A673 (cell line): ENCODE results near the gene UBE2J1. TPM values are rescaled to one million over a fixed set of nuclear protein-coding genes. Genes with fewer than 3 reads are reported as not detected.

Source experiments
- BruUV-seq: library from RNA; stranded (reverse); fragments of 400-500 nt; replicated peaks from 2 replicates; lab custom pipeline; 2021; lab: Mats Ljungman, UMichigan
- CTCF ChIA-PET: fragments of 300-600 bp; sonication (Branson Sonifier 250); formaldehyde crosslinking; loops from one replicate; lab custom pipeline; 2022; ENCODE audit warnings: antibody characterized with exemption; lab: Charles Lee
- POLR2A ChIA-PET: fragments of 300-600 bp; sonication (Branson Sonifier 250); formaldehyde crosslinking; loops from one replicate; lab custom pipeline; 2022; ENCODE audit warnings: antibody characterized with exemption; ENCODE audit not compliant: low non-redundant PET; lab: Charles Lee
- DNase-seq: peaks from one replicate; pipeline ENCODE4 v3.0.0-alpha.2; 2015; ENCODE audit warnings: low spot score
- H3K27ac ChIP-seq: fragments of 200-600 bp; sonication (generic); 2 replicates; pipeline ENCODE4 v1.5.1; 2016; ENCODE audit warnings: mixed run types, low read depth, mild to moderate bottlenecking, mixed read lengths, antibody characterized with exemption, low read length; ENCODE audit not compliant: poor library complexity, severe bottlenecking
- H3K27me3 ChIP-seq: fragments of 200-600 bp; sonication (generic); replicated peaks from 2 replicates; pipeline ENCODE4 v1.6.1; 2017; ENCODE audit warnings: mixed run types, low read depth, mild to moderate bottlenecking, mixed read lengths, antibody characterized with exemption, low read length; ENCODE audit not compliant: insufficient read depth, poor library complexity
- H3K36me3 ChIP-seq: fragments of 200-600 bp; sonication (generic); 2 replicates; pipeline ENCODE4 v1.6.1; 2016; ENCODE audit warnings: mixed run types, mild to moderate bottlenecking, mixed read lengths, antibody characterized with exemption, low read length; ENCODE audit not compliant: insufficient read depth, poor library complexity, severe bottlenecking
- H3K4me1 ChIP-seq: fragments of 200-600 bp; sonication (generic); 2 replicates; pipeline ENCODE4 v1.6.1; 2017; ENCODE audit warnings: mixed run types, mild to moderate bottlenecking, mixed read lengths, antibody characterized with exemption, low read length; ENCODE audit not compliant: insufficient read depth, poor library complexity, severe bottlenecking
- H3K4me3 ChIP-seq: fragments of 200-600 bp; sonication (generic); 2 replicates; pipeline ENCODE4 v1.5.1; 2016; ENCODE audit warnings: low read depth, mixed run types, mild to moderate bottlenecking, mixed read lengths, low read length; ENCODE audit not compliant: poor library complexity, severe bottlenecking
- H3K9me3 ChIP-seq: fragments of 200-600 bp; sonication (generic); 2 replicates; pipeline ENCODE4 v1.6.1; 2016; ENCODE audit warnings: mixed run types, low read depth, mild to moderate bottlenecking, mixed read lengths, antibody characterized with exemption, low read length; ENCODE audit not compliant: poor library complexity, severe bottlenecking
- EZH2 ChIP-seq: fragments of 200-600 bp; sonication (generic); IDR thresholded peaks from 2 replicates; pipeline ENCODE4 v1.6.1; 2017; ENCODE audit warnings: borderline replicate concordance, low read depth, mild to moderate bottlenecking, mixed read lengths, antibody characterized with exemption, low read length; ENCODE audit not compliant: poor library complexity, severe bottlenecking
- intact Hi-C: fragments of 100-400 bp; cut with micrococcal nuclease; formaldehyde crosslinking; loops from one replicate; pipeline ENCODE4 v1.10.0; 2022; ENCODE audit not compliant: unreplicated experiment
- total RNA-seq: library from RNA; stranded (reverse); gene quantifications from 2 replicates; pipeline ENCODE4 v1.2.3, GENCODE V29; 2021
- TF ChIP-seq, protein P1 (sequence below): fragments of 300-800, 200-600 bp; sonication (generic); conservative IDR thresholded peaks from 2 replicates; pipeline ENCODE4 v1.5.1; 2017; ENCODE audit warnings: low read depth, mild to moderate bottlenecking, antibody characterized with exemption, low read length, moderate library complexity, mixed read lengths

UBE2J1 gene
- total RNA-seq, 1 experiment from 2014 or later = 36.1 TPM

DNA sequence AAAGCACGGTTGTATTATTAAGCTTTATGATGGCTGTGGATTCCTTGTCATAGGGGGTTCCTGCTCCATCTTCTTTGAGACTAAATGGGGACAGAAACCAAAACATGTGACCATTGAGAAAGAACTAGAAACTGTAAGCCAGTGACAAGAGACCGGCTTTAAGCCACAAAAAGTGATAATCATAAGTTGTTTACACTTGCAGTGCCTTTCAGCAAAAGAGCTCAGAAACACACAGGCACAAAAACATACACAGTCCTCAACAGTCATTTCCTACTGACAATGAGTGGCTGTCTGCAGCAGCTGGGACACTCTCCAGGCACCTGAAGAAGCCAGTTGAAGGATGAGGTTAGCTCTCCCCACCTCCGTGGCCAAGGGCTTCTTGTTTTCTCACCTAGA is 20.0 kb upstream of the UBE2J1 start:
- no peaks in the 10 kb centered on the region for H3K27me3 ChIP-seq
- DNase-seq = no peak
- no peak overlapping the region for H3K27ac ChIP-seq
- no TSS peak for BruUV-seq
- H3K4me3 ChIP-seq = no peak overlapping the region
- ChIA-PET CTCF (interaction anchor here (0.5 to 2.1 kb wide), 10 partner anchors 10 to 915 kb away, joined by 3 to 12 read pairs (median 4); partner anchors contain the start of genes LYRM2 and UBE2J1), POLR2A (no interaction called here)
- H3K4me1 ChIP-seq = peaks cover 10% of the 10 kb centered on the region
- intact Hi-C loops = no loop called here
- H3K36me3 ChIP-seq = no peaks in the 10 kb centered on the region
- no peaks in the 10 kb centered on the region for H3K9me3 ChIP-seq
- no peak for TF ChIP-seq EZH2
- TF ChIP-seq, protein P1, sequence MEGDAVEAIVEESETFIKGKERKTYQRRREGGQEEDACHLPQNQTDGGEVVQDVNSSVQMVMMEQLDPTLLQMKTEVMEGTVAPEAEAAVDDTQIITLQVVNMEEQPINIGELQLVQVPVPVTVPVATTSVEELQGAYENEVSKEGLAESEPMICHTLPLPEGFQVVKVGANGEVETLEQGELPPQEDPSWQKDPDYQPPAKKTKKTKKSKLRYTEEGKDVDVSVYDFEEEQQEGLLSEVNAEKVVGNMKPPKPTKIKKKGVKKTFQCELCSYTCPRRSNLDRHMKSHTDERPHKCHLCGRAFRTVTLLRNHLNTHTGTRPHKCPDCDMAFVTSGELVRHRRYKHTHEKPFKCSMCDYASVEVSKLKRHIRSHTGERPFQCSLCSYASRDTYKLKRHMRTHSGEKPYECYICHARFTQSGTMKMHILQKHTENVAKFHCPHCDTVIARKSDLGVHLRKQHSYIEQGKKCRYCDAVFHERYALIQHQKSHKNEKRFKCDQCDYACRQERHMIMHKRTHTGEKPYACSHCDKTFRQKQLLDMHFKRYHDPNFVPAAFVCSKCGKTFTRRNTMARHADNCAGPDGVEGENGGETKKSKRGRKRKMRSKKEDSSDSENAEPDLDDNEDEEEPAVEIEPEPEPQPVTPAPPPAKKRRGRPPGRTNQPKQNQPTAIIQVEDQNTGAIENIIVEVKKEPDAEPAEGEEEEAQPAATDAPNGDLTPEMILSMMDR = no peak

DNA sequence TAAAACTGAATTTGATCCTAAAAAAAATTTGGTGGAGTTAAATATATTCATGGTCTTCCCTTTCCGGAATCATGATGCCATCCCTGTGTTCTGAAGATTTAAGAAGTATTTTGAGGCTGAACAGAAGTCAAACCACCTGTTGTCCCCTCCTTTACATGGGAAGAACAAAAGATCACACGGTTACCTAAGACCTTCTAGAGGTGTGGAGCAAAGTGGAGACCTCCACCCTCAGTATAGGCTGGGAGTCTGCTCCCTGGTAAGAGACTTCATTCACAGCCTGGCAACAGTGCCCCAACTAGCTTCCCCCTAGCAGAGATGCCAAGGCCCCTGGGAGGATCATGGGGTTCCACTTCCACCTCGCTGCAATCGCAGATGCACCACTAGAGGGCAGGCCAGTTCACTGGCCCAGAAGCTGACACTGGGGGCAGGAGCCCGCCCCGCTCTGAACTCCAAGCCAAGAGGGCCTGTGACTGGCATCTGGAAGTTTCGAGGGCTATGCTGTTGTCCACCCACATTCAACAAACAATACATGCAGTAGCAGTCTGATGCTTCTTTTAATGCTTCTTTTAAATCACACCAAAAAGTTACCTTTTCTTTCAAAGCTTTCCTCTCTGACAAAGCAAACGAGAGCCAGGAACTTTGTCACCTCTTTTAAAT is 19.5 kb upstream of the UBE2J1 start:
- Histone ChIP-seq H3K4me1 (peaks cover 10% of the 10 kb centered on the region), H3K36me3 (no peaks in the 10 kb centered on the region), H3K27me3 (no peaks in the 10 kb centered on the region), H3K4me3 (no peak overlapping the region), H3K9me3 (no peaks in the 10 kb centered on the region), H3K27ac (no peak overlapping the region)
- TF ChIP-seq EZH2 = no peak
- TF ChIP-seq, protein P1 = peak; percentile 99
- intact Hi-C loops = no loop called here
- ChIA-PET CTCF (interaction anchor here (0.5 to 2.1 kb wide), 12 partner anchors 9 to 597 kb away, joined by 3 to 12 read pairs (median 4); partner anchors contain the start of genes LYRM2 and UBE2J1), POLR2A (no interaction called here)
- no TSS peak for BruUV-seq
- peak; percentile 75 for DNase-seq

DNA sequence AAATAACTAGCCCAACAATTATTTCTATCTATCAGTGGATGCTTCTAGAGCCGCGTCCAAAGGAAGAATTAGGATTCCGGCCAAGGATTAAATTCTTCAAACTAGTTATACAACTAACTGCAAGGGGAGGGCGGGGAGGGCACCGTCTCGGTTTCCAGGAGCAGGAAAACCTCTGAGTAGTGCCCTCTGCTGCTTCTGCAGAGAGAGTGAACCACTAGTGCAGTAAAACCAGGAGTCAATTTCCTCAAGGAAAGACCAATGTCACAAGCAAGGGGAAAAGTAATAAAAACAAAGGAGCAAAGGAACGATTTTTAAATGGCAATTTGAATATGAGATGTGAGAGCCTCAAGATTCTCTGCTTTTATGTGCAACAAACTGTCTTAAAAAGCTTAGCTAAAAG is 16.5 kb upstream of the UBE2J1 start:
- Histone ChIP-seq H3K36me3 (no peaks in the 10 kb centered on the region), H3K4me3 (no peak overlapping the region), H3K4me1 (peaks cover 10% of the 10 kb centered on the region), H3K27me3 (no peaks in the 10 kb centered on the region), H3K27ac (no peak overlapping the region), H3K9me3 (no peaks in the 10 kb centered on the region)
- intact Hi-C loops = loop anchor here (1.0 kb wide), 3 partner anchors 241 to 387 kb away; no protein-coding TSS in a partner anchor
- ChIA-PET POLR2A (no interaction called here), CTCF (no interaction called here)
- TF ChIP-seq, protein P1 = peak; percentile 60
- no peak for TF ChIP-seq EZH2
- peak; percentile 61 for DNase-seq
- no TSS peak for BruUV-seq
